Pulmonary artery endothelial cell (primary cell): ENCODE data around the gene DVL1. TPM values are rescaled to one million over a fixed set of nuclear protein-coding genes. Genes with fewer than 3 reads are reported as not detected.
A peak's percentile ranks its signal among the peaks of the same experiment; 100 is the strongest.

ENCODE experiments used
- DNase-seq: peaks from one replicate; pipeline ENCODE4 v3.0.0-alpha.2; 2011; ENCODE audit warnings: low read depth, low spot score
- total RNA-seq: library from RNA; depleted of rRNA; stranded (reverse); fragments of >200 nt; gene quantifications from 2 replicates; pipeline ENCODE4 v1.2.3, GENCODE V29; 2014

DVL1 gene
- total RNA-seq, 1 donor from 2014 or later, result 60.5 TPM

- no peak for DNase-seq
These were observed 36.5 kb downstream of the DVL1 start for GRCh38 chr1:1312450-1313314.

GRCh38 chr1:1311107-1312104 is 37.8 kb downstream of the DVL1 start:
- no peak for DNase-seq

GRCh38 chr1:1310476-1311053 is 38.7 kb downstream of the DVL1 start:
- DNase-seq, result no peak

- no peak for DNase-seq
These were observed 39.2 kb downstream of the DVL1 start for GRCh38 chr1:1310109-1310385.

GRCh38 chr1:1309251-1310108 is 39.7 kb downstream of the DVL1 start:
- DNase-seq, result no peak

- no peak for DNase-seq
These were observed 40.4 kb downstream of the DVL1 start for GRCh38 chr1:1308756-1309250.

- peak; percentile 54 for DNase-seq
These were observed 41.1 kb downstream of the DVL1 start, which contains the start of the genes ACAP3 and PUSL1 for GRCh38 chr1:1307923-1308755. ACAP3 (minus strand) TSS chr1:1307930; CDS start chr1:1307815, 115 bp downstream. PUSL1 (plus strand) TSS chr1:1308597; CDS start chr1:1308644, 47 bp downstream.

GRCh38 chr1:1307261-1307922 is 41.8 kb downstream of the DVL1 start:
- DNase-seq, result no peak

GRCh38 chr1:1306661-1307260 is 42.5 kb downstream of the DVL1 start:
- no peak for DNase-seq

GRCh38 chr1:1306070-1306660 is 43.1 kb downstream of the DVL1 start:
- no peak for DNase-seq

GRCh38 chr1:1305300-1306069 is 43.7 kb downstream of the DVL1 start:
- DNase-seq, result no peak

GRCh38 chr1:1304331-1305299 is 44.6 kb downstream of the DVL1 start:
- no peak for DNase-seq

- DNase-seq, result no peak
These were observed 45.5 kb downstream of the DVL1 start for GRCh38 chr1:1303736-1304135.

GRCh38 chr1:1302951-1303509 is 46.2 kb downstream of the DVL1 start:
- no peak for DNase-seq

GRCh38 chr1:1302006-1302430 is 47.2 kb downstream of the DVL1 start:
- DNase-seq, result no peak

GRCh38 chr1:1300352-1300739 is 48.9 kb downstream of the DVL1 start:
- DNase-seq, result no peak
